Measurements from ENCODE around the gene PIGH.
"Not testable (repeated sequence)": the region's sequence is repeated elsewhere in the genome, so short reads cannot be mapped to it uniquely, and the experiment has no call there.

Gene PIGH

GRCh38 chr14:67547224-67547780 lies 52.8 kb downstream of the PIGH start:
- no peak for DNase-seq

- DNase-seq: no peak
Observed at GRCh38 chr14:67544590-67544989, 55.5 kb downstream of the PIGH start.

GRCh38 chr14:67542620-67543019 lies 57.4 kb downstream of the PIGH start:
- not testable (repeated sequence) for DNase-seq

- no peak for DNase-seq
Observed at GRCh38 chr14:67541448-67542387, 58.4 kb downstream of the PIGH start.
